ENCODE data around the gene GSN. TPM values are rescaled to one million over a fixed set of nuclear protein-coding genes. Genes with fewer than 3 reads are reported as not detected.

GSN gene
- total RNA-seq, 1 experiment from 2014 or later = 333 TPM

DNA sequence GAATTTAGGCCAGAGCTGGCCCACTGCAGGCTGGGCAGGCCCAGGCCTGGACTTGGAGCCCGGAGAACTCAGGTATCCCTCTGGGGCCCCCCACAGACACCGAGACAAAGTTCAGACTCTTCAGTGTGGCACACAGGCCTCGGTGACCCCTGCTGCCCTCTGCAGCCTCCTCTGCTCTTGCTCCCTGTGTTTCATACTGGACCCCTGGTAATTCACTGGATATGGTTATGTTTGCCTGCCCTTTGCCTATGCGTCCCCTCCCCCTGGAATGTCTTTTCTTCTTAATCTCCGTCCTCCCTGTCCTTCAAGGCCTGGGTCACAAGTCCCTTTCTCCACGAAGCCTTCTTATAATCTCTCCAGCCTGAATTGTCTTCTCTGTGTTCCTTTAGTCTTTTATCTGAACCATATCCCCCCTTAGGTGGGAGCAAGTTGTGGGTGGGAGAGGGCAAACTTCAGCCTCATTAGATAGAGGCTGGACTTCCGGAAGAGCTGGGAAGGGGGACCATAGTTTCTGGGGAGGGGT lies 30.1 kb downstream of the GSN start:
- DNase-seq (ENCODE audit: low spot score) = no peak
- in situ Hi-C loops (cut with HindIII; ENCODE audit: low sequenced_read_pairs) = no loop called here

DNA sequence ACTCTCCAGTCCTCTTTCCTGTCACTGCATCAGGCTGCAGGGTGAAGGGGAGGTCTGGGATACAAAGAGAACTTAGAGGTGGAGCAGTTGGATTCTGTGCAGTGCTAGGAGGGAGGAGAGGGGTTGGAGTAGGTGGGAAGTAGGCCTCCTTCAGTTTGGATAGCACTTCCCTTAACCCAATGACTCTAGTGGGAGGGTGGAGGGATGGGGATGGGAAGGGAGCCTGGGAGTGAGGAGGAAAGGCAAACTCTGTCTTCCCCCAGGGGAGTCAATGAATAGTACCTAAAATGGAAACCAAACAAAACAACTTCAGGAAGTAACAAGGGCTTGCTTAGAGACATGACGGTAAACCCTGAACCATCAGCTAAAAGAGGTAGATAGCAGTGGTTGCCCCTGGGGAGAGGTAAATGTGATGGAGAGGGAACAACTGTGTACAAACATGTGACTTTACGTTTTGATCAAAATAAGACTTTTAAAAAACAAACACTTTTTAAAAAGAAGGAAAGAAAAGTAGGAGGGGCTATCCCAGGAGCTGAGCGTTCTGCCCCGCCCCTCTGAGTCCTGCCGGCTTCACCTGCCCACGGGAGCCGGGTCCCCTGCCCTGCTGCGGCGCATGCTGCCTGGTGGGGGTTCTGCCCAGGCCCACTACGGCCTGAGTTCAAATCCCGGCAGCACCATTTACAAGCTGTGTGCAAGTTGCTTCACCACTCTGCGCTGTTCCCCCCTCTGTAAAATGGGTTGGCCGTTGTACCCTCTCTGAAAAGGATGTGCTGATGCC lies 30.9 kb downstream of the GSN start:
- DNase-seq (ENCODE audit: low spot score) = no peak
- in situ Hi-C loops (cut with HindIII; ENCODE audit: low sequenced_read_pairs) = no loop called here

DNA sequence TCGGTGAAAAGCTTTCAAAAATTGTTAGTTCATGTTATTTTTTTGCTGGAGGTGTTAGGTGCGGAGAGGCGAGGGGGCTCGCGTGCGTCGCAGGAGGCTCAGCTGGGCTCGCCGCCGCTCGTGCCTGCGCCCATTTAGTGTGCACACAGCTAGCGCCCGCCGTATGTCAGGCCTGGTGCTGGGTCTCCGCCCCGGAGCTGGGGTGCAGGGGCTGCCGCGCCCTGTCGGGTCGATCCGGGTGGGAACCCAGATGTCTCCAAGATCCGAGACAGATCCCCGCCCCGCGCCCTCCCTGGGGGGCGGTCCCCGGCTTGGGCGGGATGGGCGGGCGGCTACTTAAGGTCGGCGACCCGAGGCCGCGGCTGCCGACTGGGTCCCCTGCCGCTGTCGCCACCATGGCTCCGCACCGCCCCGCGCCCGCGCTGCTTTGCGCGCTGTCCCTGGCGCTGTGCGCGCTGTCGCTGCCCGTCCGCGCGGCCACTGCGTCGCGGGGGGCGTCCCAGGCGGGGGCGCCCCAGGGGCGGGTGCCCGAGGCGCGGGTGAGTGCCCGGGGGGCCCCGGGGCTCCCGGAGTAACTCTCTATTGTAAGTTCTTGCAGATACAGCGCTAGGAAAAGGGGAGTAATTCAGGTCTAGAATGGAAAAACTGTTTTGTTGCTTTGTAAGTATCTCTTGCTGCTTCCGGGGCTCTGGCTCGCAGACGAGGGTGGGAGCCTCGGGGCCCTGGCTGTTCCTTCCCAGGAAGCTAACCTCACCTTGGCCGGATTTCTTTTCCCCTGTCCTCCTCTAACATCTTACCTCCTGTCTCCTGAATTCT lies 31.7 kb downstream of the GSN start:
- no peak for DNase-seq (ENCODE audit: low spot score)
- in situ Hi-C loops (cut with HindIII; ENCODE audit: low sequenced_read_pairs) = no loop called here

DNA sequence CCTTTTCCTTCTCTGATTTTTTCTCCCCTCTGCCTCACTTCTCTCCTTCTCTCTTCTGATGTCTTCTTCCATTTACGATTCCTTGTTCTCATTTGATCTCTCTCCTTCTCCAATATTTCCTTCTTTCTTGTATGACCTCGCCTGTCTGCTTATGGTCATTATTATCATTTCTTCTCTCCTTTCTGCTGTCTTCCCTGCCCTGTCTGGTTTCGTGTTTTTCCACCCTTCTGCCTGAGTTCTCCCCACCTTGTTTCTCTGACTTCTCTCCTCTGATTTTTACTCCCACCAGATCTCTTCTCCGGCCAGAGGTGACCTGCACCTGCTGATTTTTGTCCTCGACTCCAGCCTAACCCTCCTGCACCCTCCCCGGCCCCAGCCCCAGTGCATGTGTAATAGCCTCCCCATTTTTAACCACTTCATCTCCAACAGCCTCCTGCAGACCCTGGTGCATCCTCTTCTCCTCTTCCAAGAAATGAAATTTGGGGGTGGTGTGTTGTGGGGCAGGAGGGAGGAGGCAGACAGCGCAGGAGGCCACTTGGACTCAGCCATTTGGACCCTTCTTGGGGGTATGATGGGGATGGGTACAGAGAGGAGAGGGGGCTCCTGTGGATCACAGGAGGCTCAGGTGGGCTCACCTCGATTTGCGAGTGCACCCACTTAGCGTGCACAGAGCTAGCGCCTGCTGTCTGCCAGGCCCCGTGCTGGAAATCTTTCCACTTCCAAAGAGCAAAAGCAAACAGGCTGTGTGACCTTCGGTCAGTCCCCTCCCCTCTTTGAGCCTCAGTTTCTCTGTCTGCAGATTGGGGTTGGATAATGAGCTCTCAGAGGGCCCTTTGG lies 32.5 kb downstream of the GSN start:
- no peak for DNase-seq (ENCODE audit: low spot score)
- in situ Hi-C loops (cut with HindIII; ENCODE audit: low sequenced_read_pairs) = no loop called here

DNA sequence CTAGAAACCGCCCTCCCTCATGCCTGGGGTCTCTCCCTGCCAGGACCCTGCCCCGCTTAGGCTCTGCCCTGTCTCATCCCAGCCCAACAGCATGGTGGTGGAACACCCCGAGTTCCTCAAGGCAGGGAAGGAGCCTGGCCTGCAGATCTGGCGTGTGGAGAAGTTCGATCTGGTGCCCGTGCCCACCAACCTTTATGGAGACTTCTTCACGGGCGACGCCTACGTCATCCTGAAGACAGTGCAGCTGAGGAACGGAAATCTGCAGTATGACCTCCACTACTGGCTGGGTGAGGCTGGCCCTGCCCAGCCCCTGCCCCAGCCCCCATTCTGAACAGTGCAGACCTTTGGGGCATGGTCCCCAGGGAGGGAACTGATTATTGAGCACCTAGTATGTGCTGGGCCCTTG lies 33.9 kb downstream of the GSN start:
- no peak for DNase-seq (ENCODE audit: low spot score)
- in situ Hi-C loops (cut with HindIII; ENCODE audit: low sequenced_read_pairs) = no loop called here

DNA sequence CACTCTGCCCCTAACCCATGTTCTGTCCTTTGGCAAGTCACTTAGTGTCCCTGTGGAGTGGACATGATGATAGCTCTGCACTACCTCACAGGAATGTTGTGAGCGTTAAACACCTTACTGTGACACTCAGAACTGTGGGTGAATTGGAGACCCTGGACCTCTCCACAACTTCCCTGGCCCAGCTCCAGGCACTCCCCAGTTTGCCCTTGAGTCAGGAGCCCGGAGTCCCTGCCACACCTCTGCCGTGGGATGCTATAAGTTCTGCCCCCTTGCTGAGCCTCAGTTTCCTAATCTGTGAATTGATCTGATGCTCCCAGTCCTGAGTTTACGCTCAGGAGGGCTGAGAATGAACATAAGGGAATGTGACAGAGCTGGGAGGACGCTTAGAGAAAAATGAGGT lies 34.4 kb downstream of the GSN start:
- in situ Hi-C loops (cut with HindIII; ENCODE audit: low sequenced_read_pairs) = no loop called here

DNA sequence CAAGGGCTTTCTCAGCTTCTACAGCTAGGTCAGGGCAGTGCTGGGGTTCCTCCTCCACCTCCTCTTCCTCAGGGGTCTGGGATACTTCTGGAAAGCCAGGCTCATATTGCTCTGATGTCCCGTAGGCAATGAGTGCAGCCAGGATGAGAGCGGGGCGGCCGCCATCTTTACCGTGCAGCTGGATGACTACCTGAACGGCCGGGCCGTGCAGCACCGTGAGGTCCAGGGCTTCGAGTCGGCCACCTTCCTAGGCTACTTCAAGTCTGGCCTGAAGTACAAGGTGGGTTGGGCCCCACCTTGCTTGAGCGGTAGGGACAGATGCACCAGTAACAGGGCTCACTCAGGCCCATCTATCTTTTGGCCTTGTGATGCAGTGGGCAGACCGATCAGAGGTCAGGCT lies 34.8 kb downstream of the GSN start:
- in situ Hi-C loops (cut with HindIII; ENCODE audit: low sequenced_read_pairs) = no loop called here
- no peak for DNase-seq (ENCODE audit: low spot score)

More for the DNA sequence above, 34.4 kb downstream of the GSN start:
- no peak for DNase-seq (ENCODE audit: low spot score)

DNA sequence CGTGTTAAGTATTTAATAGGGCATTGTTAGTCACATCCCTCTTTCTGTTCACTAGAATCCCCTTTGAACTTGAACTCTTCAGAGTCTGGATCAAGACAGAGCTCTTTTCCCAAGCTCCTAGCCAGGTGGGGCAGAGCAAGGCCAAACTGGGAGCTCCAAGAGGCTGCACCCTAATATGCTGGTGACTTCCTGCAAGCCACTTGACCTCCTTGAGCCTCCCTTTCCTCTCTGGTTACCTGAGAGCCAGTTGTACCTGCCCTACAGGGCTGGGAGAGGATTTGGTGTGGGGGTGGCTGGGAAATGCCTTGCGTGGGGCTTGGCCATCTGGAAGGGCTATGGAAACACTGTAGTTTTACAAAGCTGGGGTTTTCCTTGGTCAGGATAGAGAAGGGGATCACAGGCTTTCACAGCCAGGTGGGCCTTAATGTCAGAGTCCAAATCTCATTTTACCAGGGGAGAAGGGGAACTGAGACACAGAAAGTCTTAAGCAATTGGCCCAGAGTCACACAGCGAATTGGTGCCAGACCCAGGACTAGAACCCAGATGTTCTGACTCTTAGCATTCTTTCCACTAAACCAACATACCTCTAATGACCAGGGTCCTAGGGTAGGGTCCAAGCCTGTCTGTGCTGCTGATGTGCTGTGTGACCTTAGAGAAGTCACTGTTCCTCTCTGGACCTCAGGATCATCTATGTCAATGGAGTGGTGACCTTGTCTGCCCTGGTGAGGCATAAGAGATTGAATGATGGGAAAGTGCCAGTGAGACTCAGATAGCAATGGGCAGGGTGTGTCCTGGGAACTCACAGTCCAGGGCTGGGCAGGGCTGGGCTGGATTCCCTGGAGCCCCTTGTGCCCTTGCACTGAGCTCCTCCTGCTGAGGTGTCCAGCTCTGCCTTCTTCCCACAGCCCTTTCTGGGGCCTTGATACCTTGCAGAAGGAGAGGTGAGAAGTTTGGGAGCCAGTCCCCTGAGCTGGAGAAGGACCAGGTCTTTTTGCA lies 35.8 kb downstream of the GSN start:
- in situ Hi-C loops (cut with HindIII; ENCODE audit: low sequenced_read_pairs) = no loop called here
- no peak for DNase-seq (ENCODE audit: low spot score)

DNA sequence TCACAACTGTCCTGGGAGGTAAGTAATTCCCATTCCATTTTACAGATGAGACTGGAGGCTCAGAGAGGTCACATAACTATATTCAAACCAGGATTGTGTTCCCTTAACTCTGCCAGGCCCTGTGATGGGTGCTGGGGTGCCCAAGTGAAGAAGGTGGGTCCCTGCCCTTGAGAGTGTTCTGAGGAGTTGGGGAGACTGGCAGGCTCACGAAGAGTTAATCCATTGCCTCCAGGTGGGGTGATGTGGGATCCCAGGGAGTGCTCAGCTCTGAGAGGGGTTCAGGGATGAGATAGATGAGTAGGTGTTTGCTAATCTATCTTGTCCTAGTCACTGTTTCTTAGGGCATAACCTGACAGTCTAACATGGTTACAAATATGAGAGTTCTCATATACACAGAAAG lies 36.7 kb downstream of the GSN start:
- no peak for DNase-seq (ENCODE audit: low spot score)
- in situ Hi-C loops (cut with HindIII; ENCODE audit: low sequenced_read_pairs) = no loop called here

DNA sequence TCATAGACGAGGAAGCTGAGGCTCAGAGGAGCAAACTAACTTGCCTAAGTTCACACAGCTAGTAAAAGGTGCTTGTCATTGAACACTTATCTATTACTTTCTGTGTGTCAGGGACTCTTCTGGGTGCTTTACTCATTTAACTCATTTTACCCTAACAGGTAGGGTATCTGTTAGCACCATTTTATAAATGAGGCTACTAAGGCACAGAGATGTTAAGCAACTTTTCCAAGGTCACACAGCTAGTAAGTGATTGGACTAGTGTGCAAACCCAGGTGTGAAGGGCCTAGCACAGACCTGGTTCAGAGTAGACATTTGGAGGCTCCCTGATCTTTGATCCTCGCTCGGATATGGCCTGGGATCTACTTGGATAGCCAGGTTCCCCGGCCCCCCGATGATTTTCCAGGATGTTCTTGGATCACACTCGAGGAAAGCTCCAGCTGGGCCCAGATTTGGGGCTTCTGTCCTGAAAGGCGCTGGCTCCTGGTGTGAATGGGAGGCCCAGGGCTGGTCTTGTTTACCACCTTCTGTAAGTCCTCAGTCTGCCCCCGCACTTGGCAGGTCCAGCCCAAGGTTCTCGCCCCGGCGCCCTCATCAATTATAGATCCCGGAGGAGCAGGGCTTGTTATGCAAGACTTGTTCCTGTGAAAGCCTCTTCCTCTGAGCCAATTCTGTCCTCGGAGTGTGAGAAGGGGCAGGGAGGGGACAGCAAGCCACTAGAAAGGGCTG lies 37.5 kb downstream of the GSN start:
- DNase-seq (ENCODE audit: low spot score) = no peak
- in situ Hi-C loops (cut with HindIII; ENCODE audit: low sequenced_read_pairs) = no loop called here

DNA sequence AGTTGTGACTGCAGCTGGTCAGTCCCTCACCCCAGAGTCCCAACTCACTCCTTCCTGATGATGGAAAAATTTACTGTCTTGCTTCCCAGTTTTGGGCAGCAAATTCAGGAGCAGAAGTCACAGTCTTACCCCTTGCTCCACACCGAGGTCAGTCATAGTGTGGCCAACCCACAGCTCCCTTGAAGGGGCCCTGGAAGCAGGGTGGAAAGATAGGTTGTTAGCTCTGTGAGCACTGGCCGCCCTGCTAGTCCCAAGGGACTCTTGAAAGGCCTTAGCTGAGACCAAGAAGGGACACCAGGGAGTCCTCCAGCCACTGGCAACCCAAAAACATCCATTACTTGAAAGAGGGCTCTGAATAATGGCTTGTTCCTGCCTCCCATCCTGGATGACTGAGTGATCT lies 40.0 kb downstream of the GSN start:
- no peak for DNase-seq (ENCODE audit: low spot score)
- in situ Hi-C loops (cut with HindIII; ENCODE audit: low sequenced_read_pairs) = no loop called here

DNA sequence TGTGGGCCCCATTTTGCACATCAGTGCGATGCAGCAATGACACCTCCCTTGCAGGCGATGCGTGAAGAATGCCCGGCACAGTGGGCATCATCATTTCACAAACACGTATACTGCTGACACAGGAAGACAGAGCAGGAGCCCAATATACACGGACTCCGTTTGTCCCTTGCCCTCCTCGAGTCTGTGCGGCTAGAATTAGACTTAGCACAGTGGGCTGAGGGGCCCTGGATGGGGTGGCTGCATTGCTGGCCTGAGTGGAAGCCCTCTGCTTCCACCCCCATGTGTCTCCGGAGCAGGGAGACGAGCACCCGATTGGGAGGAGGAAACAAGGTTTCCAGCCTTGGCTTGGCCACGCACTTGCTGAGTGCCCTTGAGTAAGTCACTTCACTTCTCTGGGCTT lies 40.8 kb downstream of the GSN start:
- DNase-seq (ENCODE audit: low spot score) = no peak
- in situ Hi-C loops (cut with HindIII; ENCODE audit: low sequenced_read_pairs) = no loop called here

DNA sequence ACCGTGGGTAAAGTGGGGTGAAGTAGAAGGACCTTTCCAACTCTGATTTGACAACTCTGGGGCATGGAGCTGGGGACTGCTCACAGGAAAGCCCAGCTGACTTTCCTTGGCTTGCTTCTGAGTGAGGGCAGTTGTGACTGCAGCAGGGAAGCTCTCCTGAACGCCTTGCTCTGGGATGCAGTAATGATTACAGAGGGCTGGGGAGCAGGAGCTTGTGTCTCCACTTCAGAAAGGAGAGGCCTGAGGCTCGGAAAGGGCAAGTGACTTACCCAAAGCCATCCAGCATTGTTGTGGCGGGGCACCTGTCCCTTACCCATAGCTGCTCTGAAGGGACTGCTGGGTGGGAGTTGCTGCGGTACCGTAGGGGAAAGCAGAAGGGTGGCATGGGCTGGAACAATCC lies 41.2 kb downstream of the GSN start:
- in situ Hi-C loops (cut with HindIII; ENCODE audit: low sequenced_read_pairs) = no loop called here
- no peak for DNase-seq (ENCODE audit: low spot score)

DNA sequence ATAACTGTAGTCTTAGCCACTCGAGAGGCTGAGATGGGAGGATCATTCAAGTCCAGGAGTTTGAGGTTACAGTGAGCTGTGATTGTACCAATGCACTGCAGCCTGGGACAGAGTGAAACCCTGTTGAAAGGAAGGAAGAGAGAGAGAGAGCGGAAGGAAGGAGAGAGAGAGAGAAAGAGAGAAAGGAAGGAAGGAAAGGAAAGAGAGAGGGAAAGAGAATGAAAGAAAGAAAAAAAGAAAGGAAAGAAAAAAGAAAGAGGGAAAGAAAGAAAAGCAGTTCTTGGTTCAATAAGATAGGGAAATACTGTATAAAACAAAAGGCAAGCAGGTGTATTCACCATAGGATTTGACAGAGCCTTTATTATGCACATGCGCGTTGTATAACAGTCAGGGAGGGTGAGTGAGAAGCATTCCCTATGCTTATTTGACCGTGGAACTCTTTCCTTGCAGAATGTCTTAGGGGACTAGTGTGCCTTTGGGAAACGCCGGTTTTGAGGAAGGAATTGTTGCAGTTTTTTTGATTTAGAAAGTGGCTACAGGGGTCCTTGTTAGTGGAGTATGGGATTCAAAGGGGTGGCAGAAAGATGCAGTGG lies 42.0 kb downstream of the GSN start:
- in situ Hi-C loops (cut with HindIII; ENCODE audit: low sequenced_read_pairs) = no loop called here
- DNase-seq (ENCODE audit: low spot score) = no peak

DNA sequence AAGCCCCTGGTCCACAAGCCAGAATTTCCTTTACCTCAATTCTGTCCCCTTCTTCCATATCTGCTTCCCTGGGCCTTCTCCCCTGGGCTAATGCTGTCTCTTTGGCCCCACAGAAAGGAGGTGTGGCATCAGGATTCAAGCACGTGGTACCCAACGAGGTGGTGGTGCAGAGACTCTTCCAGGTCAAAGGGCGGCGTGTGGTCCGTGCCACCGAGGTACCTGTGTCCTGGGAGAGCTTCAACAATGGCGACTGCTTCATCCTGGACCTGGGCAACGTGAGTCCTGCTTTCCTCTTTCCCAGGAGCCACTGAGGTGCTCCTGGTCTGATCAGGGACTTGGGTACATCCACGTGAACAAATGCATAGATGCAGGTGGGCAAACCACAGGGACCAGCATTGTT lies 42.6 kb downstream of the GSN start:
- no peak for DNase-seq (ENCODE audit: low spot score)
- in situ Hi-C loops (cut with HindIII; ENCODE audit: low sequenced_read_pairs) = no loop called here

DNA sequence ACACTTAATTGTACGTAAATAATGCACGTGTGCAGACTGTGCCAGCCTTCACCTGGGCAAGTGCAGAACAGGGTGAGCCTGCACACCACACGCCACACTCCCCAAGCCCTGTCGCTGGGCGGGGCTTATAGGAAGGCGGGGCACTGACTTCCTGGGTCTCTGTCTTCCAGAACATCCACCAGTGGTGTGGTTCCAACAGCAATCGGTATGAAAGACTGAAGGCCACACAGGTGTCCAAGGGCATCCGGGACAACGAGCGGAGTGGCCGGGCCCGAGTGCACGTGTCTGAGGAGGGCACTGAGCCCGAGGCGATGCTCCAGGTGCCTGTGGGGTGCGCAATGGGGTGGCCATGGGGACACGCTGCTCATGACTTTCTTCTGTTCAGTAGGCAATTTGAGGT lies 44.2 kb downstream of the GSN start:
- in situ Hi-C loops (cut with HindIII; ENCODE audit: low sequenced_read_pairs) = no loop called here
- DNase-seq (ENCODE audit: low spot score) = no peak

DNA sequence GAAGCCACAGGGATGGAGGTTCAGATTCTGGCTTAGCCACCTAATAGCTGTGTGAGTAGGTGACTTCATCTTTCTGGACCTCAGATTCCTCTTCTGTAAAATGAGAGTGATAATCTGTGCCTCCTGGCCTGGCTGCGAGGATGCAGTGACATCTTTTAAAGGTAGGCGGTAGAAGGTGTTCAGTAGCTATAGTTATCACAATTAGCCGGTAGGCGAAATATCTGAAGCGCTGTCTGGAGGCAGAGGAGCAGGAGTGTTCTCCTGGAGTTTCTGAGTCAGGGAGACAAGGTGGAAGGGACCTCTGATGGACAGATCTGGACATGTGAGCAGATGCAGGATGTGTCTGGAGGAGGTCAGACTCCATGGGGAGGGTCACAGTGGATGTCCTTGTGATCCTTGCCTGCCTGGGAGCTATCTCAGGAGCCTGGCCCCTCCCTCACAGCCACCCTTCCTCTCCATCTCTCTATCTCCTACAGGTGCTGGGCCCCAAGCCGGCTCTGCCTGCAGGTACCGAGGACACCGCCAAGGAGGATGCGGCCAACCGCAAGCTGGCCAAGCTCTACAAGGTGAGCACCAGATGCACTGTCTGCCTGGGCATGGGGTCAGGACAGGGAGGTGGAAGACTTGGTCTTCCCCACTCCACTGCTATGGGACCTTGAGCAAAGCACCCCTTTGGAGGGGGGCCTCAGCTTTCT lies 45.6 kb downstream of the GSN start:
- no peak for DNase-seq (ENCODE audit: low spot score)
- in situ Hi-C loops (cut with HindIII; ENCODE audit: low sequenced_read_pairs) = no loop called here
